GM12891 (cell line): ENCODE results near the gene INTS14.
A peak's percentile ranks its signal among the peaks of the same experiment; 100 is the strongest.

ENCODE experiments used
- DNase-seq: peaks from one replicate; pipeline ENCODE4 v3.0.0; 2011; ENCODE audit warnings: low spot score; ENCODE audit not compliant: insufficient read length
- FAIRE-seq: peaks from 2 replicates; lab custom pipeline; 2011; peaks lifted over from hg19 to GRCh38; lab: Jason Lieb, UNC
- PAX5 ChIP-seq: IDR thresholded peaks from 2 replicates; pipeline ENCODE4 v1.6.1; 2011; ENCODE audit warnings: low read length, moderate library complexity, mild to moderate bottlenecking; ENCODE audit not compliant: insufficient read depth, severe bottlenecking
- POLR2A ChIP-seq: IDR thresholded peaks from 2 replicates; pipeline ENCODE4 v1.6.1; 2011; ENCODE audit warnings: low read depth, low read length, control low read depth
- POLR2AphosphoS5 ChIP-seq: IDR thresholded peaks from 2 replicates; pipeline ENCODE4 v1.6.1; 2011; ENCODE audit warnings: low read depth, low read length, control low read depth
- POU2F2 ChIP-seq: IDR thresholded peaks from 2 replicates; pipeline ENCODE4 v1.6.1; 2011; ENCODE audit warnings: low read depth, mild to moderate bottlenecking, control low read depth, low read length, moderate library complexity
- SPI1 ChIP-seq: IDR thresholded peaks from 2 replicates; pipeline ENCODE4 v1.6.1; 2011; ENCODE audit warnings: low read depth, low read length, control low read depth
- TAF1 ChIP-seq: IDR thresholded peaks from 2 replicates; pipeline ENCODE4 v1.6.1; 2011; ENCODE audit warnings: low read depth, low read length, control low read depth

INTS14 gene

GRCh38 chr15:65535192-65535591 is 75.7 kb downstream of the INTS14 start:
- FAIRE-seq: no peak
- no peak for DNase-seq
- no peak for TF ChIP-seq TAF1
- no peak for TF ChIP-seq POLR2AphosphoS5
- TF ChIP-seq PAX5: no peak
- no peak for TF ChIP-seq POU2F2
- TF ChIP-seq POLR2A: no peak
- no peak for TF ChIP-seq SPI1

GRCh38 chr15:65533057-65533756 is 77.7 kb downstream of the INTS14 start:
- FAIRE-seq (no peak), DNase-seq (no peak)
- TF ChIP-seq PAX5 (no peak), SPI1 (no peak), POU2F2 (no peak), TAF1 (no peak), POLR2AphosphoS5 (no peak), POLR2A (no peak)

DNA sequence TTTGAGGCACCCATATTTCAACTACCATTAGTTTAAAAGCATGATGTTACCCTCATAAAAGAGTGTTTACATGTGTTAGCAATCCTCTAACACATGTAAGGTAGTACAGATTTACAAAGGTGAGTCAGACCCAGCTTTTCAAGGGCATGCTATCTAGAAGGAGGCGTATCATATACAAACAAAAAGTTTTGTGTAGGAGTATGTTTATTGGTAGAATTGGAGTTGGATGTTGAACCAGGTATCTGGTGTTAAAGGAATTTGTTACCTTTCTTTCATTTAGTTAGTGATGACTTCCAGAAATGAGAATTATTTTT is 78.2 kb downstream of the INTS14 start:
- FAIRE-seq: no peak
- TF ChIP-seq POLR2A: no peak
- TF ChIP-seq POU2F2: no peak
- no peak for TF ChIP-seq SPI1
- no peak for TF ChIP-seq PAX5
- TF ChIP-seq POLR2AphosphoS5: no peak
- no peak for TF ChIP-seq TAF1
- no peak for DNase-seq

DNA sequence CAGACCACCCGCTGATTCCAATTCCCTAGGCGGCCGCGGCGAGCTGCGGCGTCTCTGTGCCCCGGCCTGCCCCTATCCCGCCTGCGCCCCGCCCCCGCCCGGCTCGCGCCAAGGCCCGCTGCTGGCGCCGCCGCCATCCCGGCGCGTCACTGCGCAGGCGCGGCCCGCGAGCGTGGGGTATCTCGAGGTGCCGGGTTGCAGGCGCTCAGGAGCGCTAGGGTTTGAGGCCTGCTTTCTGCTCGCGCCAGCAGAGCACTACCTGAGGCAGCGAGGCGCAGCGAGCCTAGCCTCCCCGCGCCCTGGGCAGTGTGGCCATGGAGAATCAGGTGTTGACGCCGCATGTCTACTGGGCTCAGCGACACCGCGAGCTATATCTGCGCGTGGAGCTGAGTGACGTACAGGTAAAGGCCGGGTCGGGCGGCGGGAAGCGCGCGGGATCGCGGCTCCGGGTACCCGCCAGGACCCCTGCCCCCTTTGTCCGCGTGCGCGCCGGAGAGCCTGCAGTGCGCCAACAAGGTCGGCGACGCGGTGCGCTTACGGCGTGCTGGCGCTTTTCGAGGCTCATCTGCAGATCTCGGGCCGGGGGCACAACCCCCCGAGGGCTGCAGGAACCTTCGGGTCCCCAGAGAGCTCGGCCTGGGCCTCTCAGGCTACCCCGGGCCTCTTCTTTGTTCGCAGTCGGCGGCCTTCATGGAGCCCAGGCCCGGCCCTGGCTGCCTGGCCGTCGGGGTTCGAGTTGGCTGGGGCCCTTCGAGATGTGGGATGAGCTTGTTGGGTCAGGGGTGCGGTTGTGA is 80.4 kb downstream of the INTS14 start, which contains the start of gene HACD3:
TSS of gene HACD3 (plus strand) at position 146 of the 794 bp plus-strand sequence. CDS start at position 315, 169 bp downstream.
- TF ChIP-seq TAF1 (peak; percentile 16; the same call in 1 of the 2 replicates), POLR2A (peak; percentile 58; the same call in 1 of the 2 replicates), SPI1 (no peak), POLR2AphosphoS5 (peak; percentile 66)
- DNase-seq (peak; percentile 95), FAIRE-seq (peak; percentile 96)

DNA sequence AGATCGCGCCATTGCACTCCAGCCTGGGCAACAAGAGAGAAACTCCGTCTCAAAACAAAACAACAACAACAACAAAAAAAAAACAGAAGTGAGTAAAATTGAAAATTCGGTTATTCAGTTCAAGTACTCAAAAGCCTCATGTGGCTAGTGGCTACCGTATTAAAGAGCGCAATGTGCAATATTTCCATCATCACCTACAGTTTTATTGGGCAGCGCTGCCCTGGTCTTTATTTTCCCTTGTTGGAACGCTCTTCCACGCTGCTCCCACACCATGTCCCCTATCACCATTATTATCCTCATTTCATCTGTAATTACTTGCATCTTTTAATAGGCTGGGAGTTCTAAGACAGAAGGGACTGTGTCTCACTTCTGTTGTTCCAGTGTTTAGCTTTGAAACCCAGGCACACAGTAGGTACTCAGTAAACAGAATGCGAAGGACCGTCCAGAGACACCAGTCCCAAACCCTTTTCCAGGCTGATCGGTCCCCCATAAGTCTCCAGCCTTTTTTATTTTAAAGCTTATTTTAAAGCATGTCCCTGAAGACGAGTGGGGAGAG is 81.1 kb downstream of the INTS14 start:
- FAIRE-seq: no peak
- no peak for DNase-seq
- TF ChIP-seq POU2F2: no peak
- peak; percentile 45 for TF ChIP-seq SPI1
- TF ChIP-seq TAF1: no peak
